Liver (tissue), 9 donors: ENCODE measurements around the gene GNPTAB. TPM values are rescaled to one million over a fixed set of nuclear protein-coding genes. Genes with fewer than 3 reads are reported as not detected.

Experiments
- DNase-seq: peaks from one replicate; pipeline ENCODE4 v3.0.0-alpha.2; 2017; ENCODE audit warnings: low spot score
- H3K27ac ChIP-seq, 2 donors: one replicate each; pipeline ENCODE4 v1.7.0; 2013; ENCODE audit warnings: inconsistent platforms in 2 of 2, low read length in 2 of 2, control low read depth in 1 of 2, low read depth in 1 of 2, mild to moderate bottlenecking in 1 of 2
- H3K27me3 ChIP-seq, 4 donors: one replicate each; pipeline versions ENCODE4 v1.6.1 to v1.7.0; 2013; ENCODE audit warnings: low read length in 3 of 4, inconsistent platforms in 1 of 4, mild to moderate bottlenecking in 1 of 4, moderate library complexity in 1 of 4; ENCODE audit not compliant: control insufficient read depth in 4 of 4, insufficient read depth in 4 of 4
- H3K36me3 ChIP-seq, 4 donors: one replicate each; pipeline versions ENCODE4 v1.6.1 to v1.7.0; 2013; ENCODE audit warnings: low read length in 3 of 4, mild to moderate bottlenecking in 3 of 4, low read depth in 1 of 4, moderate library complexity in 1 of 4; ENCODE audit not compliant: control insufficient read depth in 4 of 4, insufficient read depth in 3 of 4
- H3K4me1 ChIP-seq, 4 donors: one replicate each; pipeline versions ENCODE4 v1.6.1 to v1.7.0; 2013; ENCODE audit warnings: low read length in 3 of 4, mild to moderate bottlenecking in 3 of 4, moderate library complexity in 1 of 4; ENCODE audit not compliant: control insufficient read depth in 4 of 4, insufficient read depth in 4 of 4
- H3K4me3 ChIP-seq, 3 donors: one replicate each; pipeline versions ENCODE4 v1.6.1 to v1.7.0; 2013; ENCODE audit warnings: low read length in 3 of 3, control low read depth in 1 of 3, low read depth in 1 of 3, mild to moderate bottlenecking in 1 of 3
- H3K9ac ChIP-seq, 2 donors: one replicate each; pipeline ENCODE4 v1.7.0; 2013; ENCODE audit warnings: low read length in 2 of 2, mild to moderate bottlenecking in 2 of 2, moderate library complexity in 2 of 2, control low read depth in 1 of 2, low read depth in 1 of 2
- H3K9me3 ChIP-seq, 4 donors: one replicate each; pipeline versions ENCODE4 v1.6.1 to v1.7.0; 2013; ENCODE audit warnings: low read length in 3 of 4; ENCODE audit not compliant: control insufficient read depth in 4 of 4
- ATF3 ChIP-seq: IDR thresholded peaks from 2 replicates; pipeline ENCODE4 v1.6.1; 2016; ENCODE audit warnings: antibody characterized with exemption
- CTCF ChIP-seq: fragments of 150-350 bp; IDR thresholded peaks from 2 replicates; pipeline ENCODE4 v1.5.1; 2017; ENCODE audit warnings: improper control_type of control experiment, low read depth, low read length; ENCODE audit not compliant: missing input control
- EGR1 ChIP-seq, 2 donors: IDR thresholded peaks; 2 replicates each; pipeline ENCODE4 v1.6.1; 2016 to 2018; ENCODE audit warnings: antibody characterized with exemption in 2 of 2, low read depth in 2 of 2
- FOXA1 ChIP-seq: IDR thresholded peaks from 2 replicates; pipeline ENCODE4 v1.6.1; 2016; ENCODE audit warnings: antibody characterized with exemption
- GABPA ChIP-seq, 2 donors: IDR thresholded peaks in 1 of 2; conservative IDR thresholded peaks in 1 of 2; 2 replicates each; pipeline ENCODE4 v1.6.1; 2016; ENCODE audit warnings: antibody characterized with exemption in 2 of 2, mild to moderate bottlenecking in 1 of 2, moderate library complexity in 1 of 2
- HNF4A ChIP-seq, 2 donors: conservative IDR thresholded peaks; 2 replicates each; pipeline ENCODE4 v1.6.1; 2016; ENCODE audit warnings: antibody characterized with exemption in 2 of 2, mild to moderate bottlenecking in 2 of 2
- HNF4G ChIP-seq: IDR thresholded peaks from 2 replicates; pipeline ENCODE4 v1.6.1; 2016; ENCODE audit warnings: antibody characterized with exemption
- JUND ChIP-seq, 2 donors: IDR thresholded peaks; 2 replicates each; pipeline ENCODE4 v1.6.1; 2016; ENCODE audit warnings: antibody characterized with exemption in 2 of 2
- MAX ChIP-seq: IDR thresholded peaks from 2 replicates; pipeline ENCODE4 v1.6.1; 2016; ENCODE audit warnings: antibody characterized with exemption
- NR2F2 ChIP-seq: IDR thresholded peaks from 2 replicates; pipeline ENCODE4 v1.6.1; 2016; ENCODE audit warnings: antibody characterized with exemption
- RAD21 ChIP-seq, 2 donors: IDR thresholded peaks; 2 replicates each; pipeline ENCODE4 v1.6.1; 2016; ENCODE audit warnings: antibody characterized with exemption in 2 of 2, mild to moderate bottlenecking in 2 of 2
- REST ChIP-seq: IDR thresholded peaks from 2 replicates; pipeline ENCODE4 v1.6.1; 2016; ENCODE audit warnings: antibody characterized with exemption, mild to moderate bottlenecking
- RXRA ChIP-seq, 2 donors: IDR thresholded peaks; 2 replicates each; pipeline ENCODE4 v1.6.1; 2017 to 2018; ENCODE audit warnings: antibody characterized with exemption in 2 of 2, mild to moderate bottlenecking in 1 of 2
- SP1 ChIP-seq: IDR thresholded peaks from 2 replicates; pipeline ENCODE4 v1.6.1; 2018; ENCODE audit warnings: antibody characterized with exemption, mild to moderate bottlenecking
- TAF1 ChIP-seq: conservative IDR thresholded peaks from 2 replicates; pipeline ENCODE4 v1.6.1; 2016; ENCODE audit warnings: antibody characterized with exemption, mild to moderate bottlenecking
- YY1 ChIP-seq: IDR thresholded peaks from 2 replicates; pipeline ENCODE4 v1.6.1; 2016; ENCODE audit warnings: antibody characterized with exemption, mild to moderate bottlenecking
- ZBTB33 ChIP-seq: IDR thresholded peaks from 2 replicates; pipeline ENCODE4 v1.6.1; 2016; ENCODE audit warnings: antibody characterized with exemption
- WGBS: extraction: QIAGEN DNeasy Blood & Tissue Kit; methylation state at CpG from one replicate; pipeline ENCODE4 v1.1.7; 2013; 5-methylcytosine and 5-hydroxymethylcytosine counted together
- polyA plus RNA-seq, 2 donors: library from polyadenylated mRNA; stranded (reverse) in 1 of 2; unstranded in 1 of 2; fragments of 200-250 nt in 1 of 2; fragments of >200 nt in 1 of 2; fragmentation: Nextera tagmentation in 1 of 2; extraction: Ambion mirVana in 1 of 2; gene quantifications; one replicate each; pipeline versions ENCODE4 v1.2.1 to v1.2.3, GENCODE V29; 2013 to 2015
- total RNA-seq, 2 donors: library from RNA; depleted of rRNA; stranded (reverse); fragments of >200 nt; gene quantifications; one replicate each; pipeline ENCODE4 v1.2.3, GENCODE V29; 2014
- donor health status: healthy.
- donor health status: healthy.
- donor health status: healthy.
- donor health status: healthy.
- donor health status: healthy.

GNPTAB gene
- total and polyA plus RNA-seq, 4 donors, result 4.6 to 11.1 (median 7.7) TPM

- H3K27ac ChIP-seq, result no peak overlapping the region
- H3K9me3 ChIP-seq, result no peaks in the 10 kb centered on the region
- no peak overlapping the region for H3K4me3 ChIP-seq
- H3K4me1 ChIP-seq, result no peaks in the 10 kb centered on the region
- 87% methylated on average over 1 of the region's 1 CpG for WGBS
- no peak overlapping the region for H3K9ac ChIP-seq
- no peak for DNase-seq
- no peaks in the 10 kb centered on the region for H3K36me3 ChIP-seq
- no peaks in the 10 kb centered on the region for H3K27me3 ChIP-seq
- TF ChIP-seq CTCF (no peak), GABPA (IDR thresholded peaks at IDR 0.05 in 1 of 2, conservative IDR thresholded peaks at IDR 0.05 in 1 of 2) (no peak), YY1 (no peak), FOXA1 (no peak), EGR1 (IDR thresholded peaks at IDR 0.05; ENCODE audit: low read depth in 2 of 2) (no peak), TAF1 (no peak), ZBTB33 (no peak), RXRA (IDR thresholded peaks at IDR 0.05) (no peak), ATF3 (no peak), HNF4A (conservative IDR thresholded peaks at IDR 0.05) (no peak), SP1 (no peak), RAD21 (IDR thresholded peaks at IDR 0.05) (no peak), NR2F2 (no peak), JUND (IDR thresholded peaks at IDR 0.05) (no peak), MAX (no peak), HNF4G (no peak), REST (no peak)
Observed at GRCh38 chr12:101850199-101850598, 19.4 kb upstream of the GNPTAB start.

- WGBS, result 84% methylated on average over 5 of the region's 5 CpGs
- Histone ChIP-seq H3K9me3 (no peaks in the 10 kb centered on the region), H3K4me3 (no peak overlapping the region), H3K9ac (no peak overlapping the region), H3K36me3 (no peaks in the 10 kb centered on the region), H3K27ac (no peak overlapping the region), H3K27me3 (no peaks in the 10 kb centered on the region), H3K4me1 (no peaks in the 10 kb centered on the region)
- no peak for DNase-seq
- TF ChIP-seq ATF3 (no peak), CTCF (no peak)
Observed at GRCh38 chr12:101847325-101847724, 16.6 kb upstream of the GNPTAB start.
